ENCODE data around the gene RRN3.
"Not testable (repeated sequence)": the region's sequence is repeated elsewhere in the genome, so short reads cannot be mapped to it uniquely, and the experiment has no call there.

RRN3 gene

GRCh38 chr16:15049581-15050180, 44.4 kb downstream of the RRN3 start:
- DNase-seq, result no peak

- no peak for DNase-seq
Observed at GRCh38 chr16:15046692-15047376, 47.2 kb downstream of the RRN3 start.

GRCh38 chr16:15045270-15045669, 48.8 kb downstream of the RRN3 start:
- not testable (repeated sequence) for DNase-seq

GRCh38 chr16:15044286-15044685, 49.8 kb downstream of the RRN3 start:
- DNase-seq, result no peak

GRCh38 chr16:15043344-15043743, 50.7 kb downstream of the RRN3 start:
- no peak for DNase-seq

- no peak for DNase-seq
Observed at GRCh38 chr16:15041271-15042004, 52.6 kb downstream of the RRN3 start.

- no peak for DNase-seq
Observed at GRCh38 chr16:15038689-15039088, 55.4 kb downstream of the RRN3 start.

- DNase-seq, result no peak
Observed at GRCh38 chr16:15037745-15038144, 56.3 kb downstream of the RRN3 start.

GRCh38 chr16:15037003-15037402, 57.1 kb downstream of the RRN3 start:
- DNase-seq, result no peak

- no peak for DNase-seq
Observed at GRCh38 chr16:15035163-15035729, 58.8 kb downstream of the RRN3 start.

GRCh38 chr16:15034266-15035162, 59.6 kb downstream of the RRN3 start:
- DNase-seq, result no peak

- DNase-seq, result no peak
Observed at GRCh38 chr16:15033309-15033707, 60.8 kb downstream of the RRN3 start.

GRCh38 chr16:15032547-15033308, 61.3 kb downstream of the RRN3 start:
- DNase-seq, result peak; percentile 13

- no peak for DNase-seq
Observed at GRCh38 chr16:15031586-15031985, 62.5 kb downstream of the RRN3 start.

- no peak for DNase-seq
Observed at GRCh38 chr16:15031179-15031578, 62.9 kb downstream of the RRN3 start.

GRCh38 chr16:15029749-15030148, 64.3 kb downstream of the RRN3 start:
- not testable (repeated sequence) for DNase-seq

- DNase-seq, result not testable (repeated sequence)
Observed at GRCh38 chr16:15028801-15029698, 65.0 kb downstream of the RRN3 start.

- DNase-seq, result not testable (repeated sequence)
Observed at GRCh38 chr16:15028345-15028715, 65.7 kb downstream of the RRN3 start.

GRCh38 chr16:15027503-15028344, 66.3 kb downstream of the RRN3 start:
- not testable (repeated sequence) for DNase-seq

GRCh38 chr16:15027051-15027450, 67.0 kb downstream of the RRN3 start:
- not testable (repeated sequence) for DNase-seq
